C4-2B (cell line): Measurements from ENCODE around the gene RPL37A.

Source experiments
- CTCF ChIP-seq: fragments of 450-650 bp; conservative IDR thresholded peaks from 2 replicates; pipeline ENCODE4 v1.5.1; 2017; ENCODE audit warnings: mild to moderate bottlenecking
- ZFX ChIP-seq: fragments of 450-650 bp; IDR thresholded peaks from 2 replicates; pipeline ENCODE4 v1.6.1; 2017

- TF ChIP-seq CTCF, result no peak
- TF ChIP-seq ZFX, result no peak
Measured at GRCh38 chr2:216490061-216490460, 8.6 kb upstream of the RPL37A start.
